Vagina (tissue), 2 donors: ENCODE results near the gene CFAP97D1.

Source experiments
- POLR2A ChIP-seq, 2 donors: fragments of 450-650 bp; IDR thresholded peaks; one replicate each; pipeline ENCODE4 v1.6.1; 2017; ENCODE audit warnings: antibody characterized with exemption in 2 of 2, mild to moderate bottlenecking in 2 of 2, moderate library complexity in 2 of 2
- TF ChIP-seq, protein P1 (sequence below), 3 experiments: fragments of 450-650 bp in 2 of 3; fragments of 200-600 bp in 1 of 3; sonication (generic) in 1 of 3; IDR thresholded peaks; one replicate each; pipeline ENCODE4 v1.5.1; 2017 to 2019; ENCODE audit warnings: antibody characterized with exemption in 3 of 3, mild to moderate bottlenecking in 2 of 3, moderate library complexity in 2 of 3

- TF ChIP-seq POLR2A (IDR thresholded peaks at IDR 0.05): no peak
- TF ChIP-seq, protein P1, sequence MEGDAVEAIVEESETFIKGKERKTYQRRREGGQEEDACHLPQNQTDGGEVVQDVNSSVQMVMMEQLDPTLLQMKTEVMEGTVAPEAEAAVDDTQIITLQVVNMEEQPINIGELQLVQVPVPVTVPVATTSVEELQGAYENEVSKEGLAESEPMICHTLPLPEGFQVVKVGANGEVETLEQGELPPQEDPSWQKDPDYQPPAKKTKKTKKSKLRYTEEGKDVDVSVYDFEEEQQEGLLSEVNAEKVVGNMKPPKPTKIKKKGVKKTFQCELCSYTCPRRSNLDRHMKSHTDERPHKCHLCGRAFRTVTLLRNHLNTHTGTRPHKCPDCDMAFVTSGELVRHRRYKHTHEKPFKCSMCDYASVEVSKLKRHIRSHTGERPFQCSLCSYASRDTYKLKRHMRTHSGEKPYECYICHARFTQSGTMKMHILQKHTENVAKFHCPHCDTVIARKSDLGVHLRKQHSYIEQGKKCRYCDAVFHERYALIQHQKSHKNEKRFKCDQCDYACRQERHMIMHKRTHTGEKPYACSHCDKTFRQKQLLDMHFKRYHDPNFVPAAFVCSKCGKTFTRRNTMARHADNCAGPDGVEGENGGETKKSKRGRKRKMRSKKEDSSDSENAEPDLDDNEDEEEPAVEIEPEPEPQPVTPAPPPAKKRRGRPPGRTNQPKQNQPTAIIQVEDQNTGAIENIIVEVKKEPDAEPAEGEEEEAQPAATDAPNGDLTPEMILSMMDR (IDR thresholded peaks at IDR 0.05): no peak
Observed at GRCh38 chr17:43827596-43827995, 47.4 kb downstream of the CFAP97D1 start.
